ENCODE data around the gene SCAMP1. TPM values are rescaled to one million over a fixed set of nuclear protein-coding genes. Genes with fewer than 3 reads are reported as not detected.
A peak's percentile ranks its signal among the peaks of the same experiment; 100 is the strongest.

Gene SCAMP1
- total and polyA plus RNA-seq, 2 of the 13 experiments (the other 11 are each of a cell fraction or from before 2014, with no cell fraction given): 18.2 to 33.7 TPM

DNA sequence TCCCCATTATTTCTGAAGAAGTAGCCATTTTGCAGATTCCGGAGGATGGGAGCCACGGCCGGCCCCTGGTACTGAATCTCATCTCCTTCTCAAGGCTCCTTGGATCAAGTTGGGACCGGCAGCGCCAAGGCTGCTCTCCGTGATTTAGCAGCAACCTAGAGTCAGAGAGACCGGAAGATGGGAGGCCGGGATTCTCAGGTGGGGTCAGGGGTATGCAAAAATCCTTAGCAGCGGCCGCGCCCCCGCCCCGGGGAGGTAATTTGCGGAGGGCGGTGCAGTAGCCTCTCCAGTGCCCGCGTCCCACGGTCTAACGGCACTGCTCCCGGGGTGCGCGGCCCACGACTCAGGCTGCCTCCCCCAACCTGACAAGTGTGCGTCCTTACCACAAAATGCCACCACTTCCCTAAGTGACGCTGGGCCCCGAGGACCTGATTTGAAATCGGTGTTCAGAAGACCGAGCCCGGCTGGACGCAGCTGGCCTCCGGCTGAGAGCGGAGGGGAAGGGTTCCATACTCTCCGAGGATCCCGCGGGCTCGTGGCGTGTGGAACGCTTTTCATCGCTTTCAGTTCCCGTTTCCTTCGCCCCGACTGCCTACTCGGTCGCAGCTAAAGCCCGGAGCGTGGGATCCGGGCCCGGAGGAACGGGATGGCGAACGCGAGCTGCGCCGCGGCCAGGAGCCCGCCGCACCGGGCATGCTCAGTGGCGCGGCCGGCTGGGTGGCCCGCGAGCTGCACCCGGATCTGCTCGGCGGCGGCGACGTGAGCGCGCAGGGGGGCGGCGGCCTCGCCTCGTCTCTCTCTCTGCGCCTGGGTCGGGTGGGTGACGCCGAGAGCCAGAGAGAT lies at the start of gene SCAMP1 (continued):
- peak; percentile 70; the same call in 1 of the 2 replicates for TF ChIP-seq MEF2D (CRISPR knock-in tag; IDR thresholded peaks at IDR 0.05)
- TF ChIP-seq NONO (IDR thresholded peaks at IDR 0.05): no peak
- peak; percentile 75 for TF ChIP-seq NONO (CRISPR knock-in tag; conservative IDR thresholded peaks at IDR 0.05)
- TF ChIP-seq, protein P1, sequence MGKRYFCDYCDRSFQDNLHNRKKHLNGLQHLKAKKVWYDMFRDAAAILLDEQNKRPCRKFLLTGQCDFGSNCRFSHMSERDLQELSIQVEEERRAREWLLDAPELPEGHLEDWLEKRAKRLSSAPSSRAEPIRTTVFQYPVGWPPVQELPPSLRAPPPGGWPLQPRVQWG (CRISPR knock-in tag; IDR thresholded peaks at IDR 0.05; ENCODE audit: borderline replicate concordance, low read depth): no peak
- TF ChIP-seq, protein P2, sequence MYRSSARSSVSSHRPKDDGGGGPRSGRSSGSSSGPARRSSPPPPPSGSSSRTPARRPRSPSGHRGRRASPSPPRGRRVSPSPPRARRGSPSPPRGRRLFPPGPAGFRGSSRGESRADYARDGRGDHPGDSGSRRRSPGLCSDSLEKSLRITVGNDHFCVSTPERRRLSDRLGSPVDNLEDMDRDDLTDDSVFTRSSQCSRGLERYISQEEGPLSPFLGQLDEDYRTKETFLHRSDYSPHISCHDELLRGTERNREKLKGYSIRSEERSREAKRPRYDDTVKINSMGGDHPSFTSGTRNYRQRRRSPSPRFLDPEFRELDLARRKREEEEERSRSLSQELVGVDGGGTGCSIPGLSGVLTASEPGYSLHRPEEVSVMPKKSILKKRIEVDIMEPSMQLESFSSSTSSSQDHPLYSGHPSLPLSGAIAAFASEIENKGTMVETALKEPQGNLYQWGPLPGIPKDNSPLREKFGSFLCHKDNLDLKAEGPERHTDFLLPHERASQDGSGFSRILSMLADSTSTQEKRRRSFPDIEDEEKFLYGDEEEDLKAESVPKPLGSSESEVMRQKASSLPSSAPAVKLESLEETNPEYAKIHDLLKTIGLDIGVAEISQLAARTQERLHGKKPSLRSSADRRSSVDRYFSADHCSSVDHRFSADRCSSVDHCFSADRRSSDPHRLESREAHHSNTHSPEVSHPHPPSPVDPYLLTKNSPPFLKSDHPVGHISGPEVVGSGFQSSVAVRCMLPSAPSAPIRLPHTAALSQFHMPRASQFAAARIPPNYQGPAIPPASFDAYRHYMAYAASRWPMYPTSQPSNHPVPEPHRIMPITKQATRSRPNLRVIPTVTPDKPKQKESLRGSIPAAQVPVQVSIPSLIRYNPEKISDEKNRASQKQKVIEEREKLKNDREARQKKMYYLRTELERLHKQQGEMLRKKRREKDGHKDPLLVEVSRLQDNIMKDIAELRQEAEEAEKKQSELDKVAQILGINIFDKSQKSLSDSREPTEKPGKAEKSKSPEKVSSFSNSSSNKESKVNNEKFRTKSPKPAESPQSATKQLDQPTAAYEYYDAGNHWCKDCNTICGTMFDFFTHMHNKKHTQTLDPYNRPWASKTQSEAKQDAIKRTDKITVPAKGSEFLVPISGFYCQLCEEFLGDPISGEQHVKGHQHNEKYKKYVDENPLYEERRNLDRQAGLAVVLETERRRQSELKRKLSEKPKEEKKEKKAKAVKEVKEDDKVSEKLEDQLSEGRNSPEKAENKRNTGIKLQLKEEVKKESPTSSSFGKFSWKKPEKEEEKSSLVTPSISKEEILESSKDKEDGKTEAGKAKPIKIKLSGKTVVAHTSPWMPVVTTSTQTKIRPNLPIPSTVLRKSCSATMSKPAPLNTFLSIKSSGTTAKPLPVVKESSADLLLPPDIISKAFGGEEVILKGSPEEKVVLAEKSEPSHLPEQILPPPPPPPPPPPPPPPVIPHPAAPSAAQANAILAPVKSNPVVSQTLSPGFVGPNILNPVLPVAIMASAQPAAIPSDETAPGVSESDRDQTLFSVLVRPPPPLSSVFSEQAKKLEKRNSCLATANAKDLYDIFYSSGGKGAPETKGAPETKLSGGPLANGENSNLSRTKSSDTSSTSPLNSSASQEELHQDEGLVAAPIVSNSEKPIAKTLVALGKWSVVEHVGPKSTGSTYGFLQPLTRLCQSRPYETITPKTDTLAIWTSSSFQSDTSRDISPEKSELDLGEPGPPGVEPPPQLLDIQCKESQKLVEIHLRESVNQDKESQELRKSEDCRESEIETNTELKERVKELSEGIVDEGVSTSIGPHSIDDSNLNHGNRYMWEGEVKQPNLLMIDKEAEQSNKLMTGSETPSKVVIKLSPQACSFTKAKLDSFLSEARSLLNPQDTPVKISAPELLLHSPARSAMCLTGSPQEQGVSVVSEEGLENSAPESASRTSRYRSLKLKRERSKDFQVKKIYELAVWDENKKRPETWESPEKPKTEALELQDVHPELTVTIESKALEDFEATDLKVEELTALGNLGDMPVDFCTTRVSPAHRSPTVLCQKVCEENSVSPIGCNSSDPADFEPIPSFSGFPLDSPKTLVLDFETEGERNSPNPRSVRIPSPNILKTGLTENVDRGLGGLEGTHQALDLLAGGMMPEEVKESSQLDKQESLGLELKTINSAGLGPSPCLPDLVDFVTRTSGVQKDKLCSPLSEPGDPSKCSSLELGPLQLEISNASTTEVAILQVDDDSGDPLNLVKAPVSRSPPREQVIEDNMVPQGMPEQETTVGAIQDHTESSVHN (CRISPR knock-in tag; IDR thresholded peaks at IDR 0.05): no peak
- TF ChIP-seq, protein P3, sequence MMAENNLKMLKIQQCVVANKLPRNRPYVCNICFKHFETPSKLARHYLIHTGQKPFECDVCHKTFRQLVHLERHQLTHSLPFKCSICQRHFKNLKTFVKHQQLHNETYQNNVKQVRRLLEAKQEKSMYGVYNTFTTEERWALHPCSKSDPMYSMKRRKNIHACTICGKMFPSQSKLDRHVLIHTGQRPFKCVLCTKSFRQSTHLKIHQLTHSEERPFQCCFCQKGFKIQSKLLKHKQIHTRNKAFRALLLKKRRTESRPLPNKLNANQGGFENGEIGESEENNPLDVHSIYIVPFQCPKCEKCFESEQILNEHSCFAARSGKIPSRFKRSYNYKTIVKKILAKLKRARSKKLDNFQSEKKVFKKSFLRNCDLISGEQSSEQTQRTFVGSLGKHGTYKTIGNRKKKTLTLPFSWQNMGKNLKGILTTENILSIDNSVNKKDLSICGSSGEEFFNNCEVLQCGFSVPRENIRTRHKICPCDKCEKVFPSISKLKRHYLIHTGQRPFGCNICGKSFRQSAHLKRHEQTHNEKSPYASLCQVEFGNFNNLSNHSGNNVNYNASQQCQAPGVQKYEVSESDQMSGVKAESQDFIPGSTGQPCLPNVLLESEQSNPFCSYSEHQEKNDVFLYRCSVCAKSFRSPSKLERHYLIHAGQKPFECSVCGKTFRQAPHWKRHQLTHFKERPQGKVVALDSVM (CRISPR knock-in tag; IDR thresholded peaks at IDR 0.05): peak; percentile 43; the same call in 1 of the 2 replicates
- peak; percentile 27; the same call in 1 of the 2 replicates for TF ChIP-seq HCFC1 (IDR thresholded peaks at IDR 0.05; ENCODE audit: low read depth, low read length)
- TF ChIP-seq ATF7-NPFF (CRISPR knock-in tag; IDR thresholded peaks at IDR 0.05; ENCODE audit: low read depth): peak; percentile 90
- TF ChIP-seq ZNF652 (CRISPR knock-in tag; IDR thresholded peaks at IDR 0.05; ENCODE audit: borderline replicate concordance, low read depth): 0 out of 2 replicates have a peak, but pooled peaks have one; percentile 3
- no peak; the same call in 1 of the 2 replicates for TF ChIP-seq ZNF263 (CRISPR knock-in tag; IDR thresholded peaks at IDR 0.05)
- TF ChIP-seq DPF2 (CRISPR knock-in tag; IDR thresholded peaks at IDR 0.05; ENCODE audit: borderline replicate concordance, low read depth): no peak
- TF ChIP-seq ERF (CRISPR knock-in tag; IDR thresholded peaks at IDR 0.05): peak; percentile 52; the same call in 1 of the 2 replicates
- 0 out of 2 replicates have a peak, but pooled peaks have one; percentile 58 for TF ChIP-seq NCOA1 (CRISPR knock-in tag; IDR thresholded peaks at IDR 0.05)
- TF ChIP-seq XRCC5 (optimal IDR thresholded peaks at IDR 0.05; ENCODE audit: low read length): peak; percentile 87
- TF ChIP-seq FLYWCH1 (CRISPR knock-in tag; IDR thresholded peaks at IDR 0.05): no peak
- TF ChIP-seq, protein P4, sequence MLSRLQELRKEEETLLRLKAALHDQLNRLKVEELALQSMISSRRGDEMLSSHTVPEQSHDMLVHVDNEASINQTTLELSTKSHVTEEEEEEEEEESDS (CRISPR knock-in tag; IDR thresholded peaks at IDR 0.05; ENCODE audit: borderline replicate concordance): peak; percentile 97
- TF ChIP-seq TSC22D2 (CRISPR knock-in tag; IDR thresholded peaks at IDR 0.05; ENCODE audit: borderline replicate concordance): 0 out of 2 replicates have a peak, but pooled peaks have one; percentile 61

All from HepG2 (cell line).